ENCODE results near the gene TMPO.
"Not testable (repeated sequence)": the region's sequence is repeated elsewhere in the genome, so short reads cannot be mapped to it uniquely, and the experiment has no call there.

TMPO gene

GRCh38 chr12:98580695-98581094 is 65.3 kb downstream of the TMPO start:
- DNase-seq: no peak

- DNase-seq: no peak
These were observed 65.7 kb downstream of the TMPO start for GRCh38 chr12:98581101-98581500.

- no peak for DNase-seq
These were observed 66.7 kb downstream of the TMPO start for GRCh38 chr12:98582093-98582492.

- no peak for DNase-seq
These were observed 71.7 kb downstream of the TMPO start for GRCh38 chr12:98587084-98587483.

GRCh38 chr12:98591209-98591608 is 75.8 kb downstream of the TMPO start:
- no peak for DNase-seq

- DNase-seq: no peak
These were observed 77.5 kb downstream of the TMPO start for GRCh38 chr12:98592825-98593322.

GRCh38 chr12:98593351-98594049 is 78.1 kb downstream of the TMPO start, which contains the start of gene SLC25A3:
Gene SLC25A3 (plus strand): TSS chr12:98593686. CDS start chr12:98593979, 293 bp downstream.
- DNase-seq: peak; percentile 98

- peak; percentile 48 for DNase-seq
These were observed 78.9 kb downstream of the TMPO start for GRCh38 chr12:98594050-98594835.

GRCh38 chr12:98595243-98595988 is 80.0 kb downstream of the TMPO start:
- no peak for DNase-seq

GRCh38 chr12:98597313-98597712 is 81.9 kb downstream of the TMPO start:
- DNase-seq: not testable (repeated sequence)

Measured in right hindlimb (tissue), 1 donor.